Central memory CD8-positive, alpha-beta T cell (primary cell): ENCODE measurements around the gene WFDC2.
A peak's percentile ranks its signal among the peaks of the same experiment; 100 is the strongest.

Experiments used
- ATAC-seq: fragments of 150-1000 bp; cut with Tn5 transposase; replicated peaks from 2 replicates; pipeline ENCODE4 v1.10.0; 2022; ENCODE audit warnings: mild to moderate bottlenecking, moderate FRiP score, moderate number of reproducible peaks; ENCODE audit not compliant: poor library complexity, severe bottlenecking; ENCODE audit errors: extremely low read depth
- DNase-seq, 2 donors: peaks; one replicate each; pipeline ENCODE4 v3.0.0; 2021; ENCODE audit warnings: low spot score in 2 of 2
- H3K27ac Mint-ChIP-seq: one replicate; pipeline ENCODE4 v1.8.0; 2022; ENCODE audit warnings: low read depth, mild to moderate bottlenecking, moderate library complexity, mixed read lengths
- H3K27me3 Mint-ChIP-seq: one replicate; pipeline ENCODE4 v1.8.0; 2022; ENCODE audit warnings: mixed read lengths
- H3K36me3 Mint-ChIP-seq: one replicate; pipeline ENCODE4 v1.8.0; 2022; ENCODE audit warnings: mild to moderate bottlenecking, moderate library complexity, mixed read lengths; ENCODE audit not compliant: insufficient read depth
- H3K4me1 Mint-ChIP-seq: one replicate; pipeline ENCODE4 v1.8.0; 2022; ENCODE audit warnings: mixed read lengths
- H3K4me3 Mint-ChIP-seq: one replicate; pipeline ENCODE4 v1.8.0; 2022; ENCODE audit warnings: mild to moderate bottlenecking, moderate library complexity, mixed read lengths
- H3K9me3 Mint-ChIP-seq: one replicate; pipeline ENCODE4 v1.8.0; 2022; ENCODE audit warnings: mixed read lengths

WFDC2 gene

DNA sequence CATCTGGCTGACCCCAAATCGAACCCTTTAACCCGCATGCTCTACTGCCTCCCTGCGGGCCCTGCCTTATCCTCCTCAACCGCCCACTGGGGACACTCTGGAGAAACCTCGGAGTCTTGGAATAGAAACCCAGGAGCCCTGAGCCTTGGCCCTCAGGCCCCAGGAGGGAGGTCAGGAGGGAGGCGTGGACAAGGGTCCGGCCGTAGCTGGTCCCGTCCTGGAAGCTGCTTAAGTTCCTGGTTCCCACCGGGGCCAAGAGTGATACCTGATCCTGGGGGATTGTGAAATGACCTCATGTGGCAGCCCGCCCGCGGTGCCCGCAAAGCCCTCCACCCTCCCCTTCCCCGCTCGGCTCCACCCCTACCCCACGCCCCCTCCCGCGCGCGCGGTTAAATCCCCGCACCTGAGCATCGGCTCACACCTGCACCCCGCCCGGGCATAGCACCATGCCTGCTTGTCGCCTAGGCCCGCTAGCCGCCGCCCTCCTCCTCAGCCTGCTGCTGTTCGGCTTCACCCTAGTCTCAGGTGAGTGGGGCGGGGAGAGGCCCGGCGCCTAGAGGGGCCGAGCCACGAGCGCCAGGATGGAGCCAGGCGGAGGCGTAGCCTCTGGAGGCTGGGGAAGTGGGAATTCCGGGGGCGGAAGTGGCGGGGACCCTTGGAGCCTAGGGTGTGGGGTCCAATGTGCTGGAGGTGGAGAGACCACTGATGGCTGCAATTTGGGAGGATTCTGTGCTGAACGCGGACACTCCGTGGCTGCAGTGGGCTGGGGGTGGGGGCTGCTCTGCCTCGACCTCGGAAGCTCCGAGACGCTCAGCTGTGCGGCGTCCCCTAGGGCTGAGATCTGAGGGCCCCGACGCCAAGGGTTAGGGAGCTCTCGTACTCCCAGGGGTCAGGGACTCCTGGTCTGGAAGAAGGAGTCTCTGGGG, at the start of gene WFDC2:
Gene WFDC2 (plus strand): TSS at position 418 of the 926 bp plus-strand sequence. CDS start 29 bp downstream, at position 447.
- no peaks in the 10 kb centered on the region for H3K9me3 Mint-ChIP-seq
- H3K36me3 Mint-ChIP-seq, result no peaks in the 10 kb centered on the region
- H3K4me1 Mint-ChIP-seq, result no peaks in the 10 kb centered on the region
- H3K27ac Mint-ChIP-seq, result no peak within 1 kb of the TSS
- peak within 1 kb of the TSS; percentile 53 for H3K4me3 Mint-ChIP-seq
- DNase-seq (no peak), ATAC-seq (no peak)
- peaks cover 27% of the 10 kb centered on the region for H3K27me3 Mint-ChIP-seq

GRCh38 chr20:45420125-45420524, 49.4 kb upstream of the WFDC2 start:
- H3K4me1 Mint-ChIP-seq, result peaks cover 36% of the 10 kb centered on the region
- H3K27ac Mint-ChIP-seq, result no peak overlapping the region
- ATAC-seq (no peak), DNase-seq (no peak)
- H3K4me3 Mint-ChIP-seq, result no peak overlapping the region
- H3K9me3 Mint-ChIP-seq, result no peaks in the 10 kb centered on the region
- no peaks in the 10 kb centered on the region for H3K27me3 Mint-ChIP-seq
- H3K36me3 Mint-ChIP-seq, result peaks cover 50% of the 10 kb centered on the region

DNA sequence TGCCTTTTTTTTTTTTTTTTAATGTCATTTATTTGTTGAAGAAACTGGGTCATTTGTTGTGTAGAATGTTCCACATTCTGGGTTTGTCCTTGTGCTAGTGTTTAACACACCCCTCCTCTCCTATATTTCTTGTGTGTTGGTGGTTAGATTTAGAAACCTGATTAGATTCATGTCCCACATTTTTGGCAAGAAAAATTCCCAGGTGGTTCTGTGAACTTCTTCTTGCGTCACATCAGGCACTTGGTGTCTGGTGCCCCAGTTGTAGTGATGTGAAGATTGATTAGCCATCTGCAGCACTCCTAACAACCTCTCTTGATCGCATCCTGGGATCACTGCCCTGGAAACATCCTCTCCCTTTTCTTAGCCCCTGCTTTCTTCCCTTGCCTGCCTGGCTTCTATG, 45.9 kb upstream of the WFDC2 start:
- ATAC-seq (no peak), DNase-seq (no peak)
- Mint-ChIP-seq H3K9me3 (no peaks in the 10 kb centered on the region), H3K36me3 (peaks cover 48% of the 10 kb centered on the region), H3K27me3 (no peaks in the 10 kb centered on the region), H3K27ac (no peak overlapping the region), H3K4me1 (peaks cover 9% of the 10 kb centered on the region), H3K4me3 (no peak overlapping the region)

- Mint-ChIP-seq H3K9me3 (no peaks in the 10 kb centered on the region), H3K27me3 (no peaks in the 10 kb centered on the region)
- no peak for ATAC-seq
These were observed 44.0 kb upstream of the WFDC2 start for GRCh38 chr20:45425561-45425960.

GRCh38 chr20:45426320-45427016, 43.1 kb upstream of the WFDC2 start:
- no peak for ATAC-seq
- Mint-ChIP-seq H3K9me3 (no peaks in the 10 kb centered on the region), H3K36me3 (peaks cover 36% of the 10 kb centered on the region), H3K27ac (no peak overlapping the region), H3K27me3 (no peaks in the 10 kb centered on the region), H3K4me1 (peaks cover 4% of the 10 kb centered on the region), H3K4me3 (no peak overlapping the region)
- no peak for DNase-seq

More at GRCh38 chr20:45425561-45425960, 44.0 kb upstream of the WFDC2 start:
- H3K4me3 Mint-ChIP-seq, result no peak overlapping the region
- H3K4me1 Mint-ChIP-seq, result no peaks in the 10 kb centered on the region
- peaks cover 43% of the 10 kb centered on the region for H3K36me3 Mint-ChIP-seq
- no peak for DNase-seq
- H3K27ac Mint-ChIP-seq, result no peak overlapping the region

- no peak for ATAC-seq
- Mint-ChIP-seq H3K27ac (no peak overlapping the region), H3K36me3 (peaks cover 29% of the 10 kb centered on the region), H3K4me1 (peaks cover 12% of the 10 kb centered on the region), H3K4me3 (no peak overlapping the region), H3K9me3 (no peaks in the 10 kb centered on the region), H3K27me3 (no peaks in the 10 kb centered on the region)
- DNase-seq, result no peak
These were observed 42.1 kb upstream of the WFDC2 start for GRCh38 chr20:45427236-45428149.

DNA sequence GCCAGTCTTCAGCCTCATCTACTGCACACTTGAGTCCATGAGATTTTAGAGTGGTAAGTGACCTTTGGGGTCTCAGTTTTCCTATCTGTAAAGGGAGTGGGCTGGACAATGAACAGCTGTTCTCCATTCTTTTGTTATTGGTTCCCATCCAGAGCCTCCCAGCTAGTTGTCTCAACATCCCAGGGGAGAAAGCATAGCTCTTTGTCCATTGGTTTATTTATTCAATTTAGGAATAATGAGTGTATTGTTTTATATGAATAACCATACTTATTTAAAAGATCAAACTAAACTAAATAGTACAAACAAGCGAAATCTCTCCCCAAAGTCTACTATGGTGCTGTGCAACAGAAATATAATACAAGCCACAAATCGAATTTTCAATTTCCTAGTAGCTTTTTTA, 39.9 kb upstream of the WFDC2 start:
- Mint-ChIP-seq H3K9me3 (no peaks in the 10 kb centered on the region), H3K4me3 (no peak overlapping the region), H3K27ac (no peak overlapping the region), H3K27me3 (no peaks in the 10 kb centered on the region), H3K36me3 (peaks cover 11% of the 10 kb centered on the region), H3K4me1 (peaks cover 13% of the 10 kb centered on the region)
- DNase-seq, result no peak
- ATAC-seq, result no peak

- Mint-ChIP-seq H3K27ac (no peak overlapping the region), H3K9me3 (no peaks in the 10 kb centered on the region), H3K4me1 (peaks cover 25% of the 10 kb centered on the region), H3K36me3 (peaks cover 1% of the 10 kb centered on the region), H3K4me3 (no peak overlapping the region), H3K27me3 (no peaks in the 10 kb centered on the region)
- ATAC-seq, result peak; percentile 76
- DNase-seq, result no peak
These were observed 37.3 kb upstream of the WFDC2 start for GRCh38 chr20:45432294-45432693.

DNA sequence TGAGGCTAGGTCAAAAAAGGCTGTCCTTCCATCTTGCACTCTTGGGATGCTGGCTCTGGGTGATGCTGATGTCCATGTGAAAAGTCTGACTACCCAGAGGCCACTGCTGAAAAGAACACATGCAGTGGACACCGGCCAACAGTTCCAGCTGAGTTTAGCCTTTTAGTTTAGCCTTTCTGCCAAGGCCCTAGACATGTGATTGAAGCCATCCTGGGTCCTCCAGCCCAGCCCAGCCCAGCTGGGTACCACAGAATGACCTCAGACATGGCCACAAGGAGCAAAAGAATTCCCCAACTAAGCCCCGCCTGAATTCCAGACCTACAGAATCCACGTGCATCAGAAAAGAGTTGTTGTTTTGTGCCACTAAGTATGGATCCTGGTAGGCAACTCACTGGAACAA, 36.2 kb upstream of the WFDC2 start:
- Mint-ChIP-seq H3K36me3 (peaks cover 1% of the 10 kb centered on the region), H3K27ac (no peak overlapping the region), H3K27me3 (no peaks in the 10 kb centered on the region), H3K9me3 (no peaks in the 10 kb centered on the region), H3K4me1 (peaks cover 25% of the 10 kb centered on the region), H3K4me3 (no peak overlapping the region)
- ATAC-seq (no peak), DNase-seq (no peak)

- Mint-ChIP-seq H3K4me1 (peaks cover 25% of the 10 kb centered on the region), H3K4me3 (no peak overlapping the region), H3K27me3 (no peaks in the 10 kb centered on the region), H3K36me3 (peaks cover 1% of the 10 kb centered on the region), H3K27ac (no peak overlapping the region), H3K9me3 (no peaks in the 10 kb centered on the region)
- ATAC-seq, result no peak
- no peak for DNase-seq
These were observed 35.6 kb upstream of the WFDC2 start for GRCh38 chr20:45433976-45434375.

- no peak overlapping the region for H3K27ac Mint-ChIP-seq
- H3K4me3 Mint-ChIP-seq, result peak overlapping the region; percentile 73
- H3K9me3 Mint-ChIP-seq, result no peaks in the 10 kb centered on the region
- ATAC-seq, result peak; percentile 91
- DNase-seq, result peak; percentile 77 to 88
- H3K4me1 Mint-ChIP-seq, result peaks cover 18% of the 10 kb centered on the region
- no peaks in the 10 kb centered on the region for H3K27me3 Mint-ChIP-seq
- H3K36me3 Mint-ChIP-seq, result peaks cover 1% of the 10 kb centered on the region
These were observed 32.6 kb upstream of the WFDC2 start for GRCh38 chr20:45436732-45437485.

DNA sequence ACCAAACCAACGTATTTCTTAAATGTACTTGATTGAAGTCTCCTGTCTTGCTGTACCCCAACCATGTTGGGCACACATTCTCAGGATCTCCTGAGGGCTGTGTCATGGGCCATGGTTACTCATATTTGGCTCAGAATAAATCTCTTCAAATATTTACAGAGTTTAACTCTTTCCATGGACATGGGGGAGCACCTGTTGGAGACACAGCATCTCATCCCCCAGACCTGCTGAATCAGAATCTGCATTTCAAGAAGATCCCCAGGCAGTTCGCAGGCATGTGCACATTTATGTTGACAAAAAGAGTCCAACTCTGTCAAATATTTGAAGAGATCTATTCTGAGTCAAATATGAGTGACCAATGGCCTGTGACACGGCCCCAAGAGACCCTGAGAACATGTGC, 29.1 kb upstream of the WFDC2 start:
- DNase-seq (no peak), ATAC-seq (no peak)
- Mint-ChIP-seq H3K4me1 (peaks cover 33% of the 10 kb centered on the region), H3K36me3 (peaks cover 4% of the 10 kb centered on the region), H3K27ac (no peak overlapping the region), H3K27me3 (no peaks in the 10 kb centered on the region), H3K4me3 (no peak overlapping the region), H3K9me3 (no peaks in the 10 kb centered on the region)
